ENCODE measurements around the gene GIMAP5.
A peak's percentile ranks its signal among the peaks of the same experiment; 100 is the strongest.
"Not testable (repeated sequence)": the region's sequence is repeated elsewhere in the genome, so short reads cannot be mapped to it uniquely, and the experiment has no call there.

The GIMAP5 gene

GRCh38 chr7:150754951-150755350, 17.7 kb downstream of the GIMAP5 start:
- no peak for DNase-seq
- in situ Hi-C loops (cut with HindIII; ENCODE audit: low pct_ligation_motif_present, low pct_unique_long_range_greater_than_20kb, low sequenced_read_pairs) = no loop called here

DNA sequence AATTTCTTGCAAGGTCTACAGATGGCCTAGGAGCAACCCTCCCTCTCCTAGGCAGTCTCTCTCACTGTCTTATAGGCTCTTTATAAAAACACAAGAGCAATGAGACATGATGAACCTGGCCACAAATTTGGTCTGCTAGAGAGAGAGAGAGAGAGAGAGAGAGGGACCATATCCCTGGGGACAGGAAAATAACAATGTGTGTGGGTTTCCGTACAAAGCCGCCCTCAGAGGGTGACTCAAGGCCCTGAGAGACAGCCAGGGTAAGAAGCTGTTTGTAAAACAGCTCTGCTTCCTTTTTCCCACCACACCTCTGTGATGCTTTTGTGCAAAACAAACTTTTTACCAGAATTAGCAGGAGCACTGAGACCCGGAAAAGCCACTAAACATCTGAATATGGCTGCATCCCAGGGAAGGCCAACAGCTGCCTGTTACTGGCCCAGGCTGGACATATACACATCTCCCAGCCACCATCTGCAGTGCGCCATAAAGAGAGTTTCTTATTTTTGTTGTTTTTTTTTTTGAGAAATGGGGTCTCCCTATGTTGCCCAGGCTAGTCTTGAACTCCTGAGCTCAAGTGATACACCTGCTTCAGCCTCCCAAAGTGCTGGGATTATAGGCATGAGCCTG, 18.4 kb downstream of the GIMAP5 start:
- DNase-seq = no peak
- in situ Hi-C loops (cut with HindIII; ENCODE audit: low pct_ligation_motif_present, low pct_unique_long_range_greater_than_20kb, low sequenced_read_pairs) = no loop called here

GRCh38 chr7:150756166-150756565, 18.9 kb downstream of the GIMAP5 start:
- DNase-seq = no peak
- in situ Hi-C loops (cut with HindIII; ENCODE audit: low pct_ligation_motif_present, low pct_unique_long_range_greater_than_20kb, low sequenced_read_pairs) = no loop called here

DNA sequence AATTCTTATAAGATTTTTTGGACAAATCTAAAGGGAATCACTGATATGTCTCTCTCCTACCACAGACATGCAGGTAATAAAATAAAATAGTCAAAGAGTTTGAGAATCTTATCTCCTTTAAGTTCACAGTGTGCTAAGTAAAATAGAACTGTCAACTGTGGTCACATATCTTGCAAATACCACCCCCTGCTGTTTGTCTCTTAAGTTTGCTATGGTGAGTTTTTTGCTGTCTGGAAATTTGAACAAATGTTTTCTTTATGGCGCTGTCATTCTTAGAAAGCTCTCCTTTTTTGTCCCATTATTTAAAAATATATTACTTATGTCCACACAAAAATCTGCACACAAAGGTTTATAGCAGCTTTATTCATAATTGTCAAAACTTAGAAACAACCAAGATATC, 19.6 kb downstream of the GIMAP5 start:
- in situ Hi-C loops (cut with HindIII; ENCODE audit: low pct_ligation_motif_present, low pct_unique_long_range_greater_than_20kb, low sequenced_read_pairs) = no loop called here
- peak; percentile 55 for DNase-seq

- DNase-seq = no peak
Measured at GRCh38 chr7:150759479-150759878, 22.3 kb downstream of the GIMAP5 start.

DNA sequence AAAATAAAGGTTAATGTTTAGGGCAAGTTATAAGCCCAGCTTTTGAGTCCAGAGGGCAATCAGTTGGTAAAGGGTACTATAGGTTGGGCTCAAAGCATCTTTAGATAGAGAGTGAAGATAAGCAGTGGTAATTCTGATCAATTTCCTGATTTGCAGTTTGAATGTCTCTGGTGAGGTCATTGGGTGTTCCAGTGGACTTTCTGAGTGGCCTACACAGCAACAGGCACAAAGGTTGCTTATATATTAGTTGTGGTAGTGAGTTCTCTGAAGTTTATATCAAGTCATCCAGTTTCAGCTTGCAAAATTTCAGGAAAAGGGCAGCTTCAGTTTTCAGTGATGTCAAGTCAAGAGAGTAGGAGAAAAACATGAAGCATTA, 29.1 kb downstream of the GIMAP5 start:
- in situ Hi-C loops (cut with HindIII; ENCODE audit: low pct_ligation_motif_present, low pct_unique_long_range_greater_than_20kb, low sequenced_read_pairs) = no loop called here
- DNase-seq = no peak

More at GRCh38 chr7:150759479-150759878, 22.3 kb downstream of the GIMAP5 start:
- in situ Hi-C loops (cut with HindIII; ENCODE audit: low pct_ligation_motif_present, low pct_unique_long_range_greater_than_20kb, low sequenced_read_pairs) = no loop called here

GRCh38 chr7:150769768-150770167, 32.5 kb downstream of the GIMAP5 start:
- no peak for DNase-seq
- in situ Hi-C loops (cut with HindIII; ENCODE audit: low pct_ligation_motif_present, low pct_unique_long_range_greater_than_20kb, low sequenced_read_pairs) = no loop called here

DNA sequence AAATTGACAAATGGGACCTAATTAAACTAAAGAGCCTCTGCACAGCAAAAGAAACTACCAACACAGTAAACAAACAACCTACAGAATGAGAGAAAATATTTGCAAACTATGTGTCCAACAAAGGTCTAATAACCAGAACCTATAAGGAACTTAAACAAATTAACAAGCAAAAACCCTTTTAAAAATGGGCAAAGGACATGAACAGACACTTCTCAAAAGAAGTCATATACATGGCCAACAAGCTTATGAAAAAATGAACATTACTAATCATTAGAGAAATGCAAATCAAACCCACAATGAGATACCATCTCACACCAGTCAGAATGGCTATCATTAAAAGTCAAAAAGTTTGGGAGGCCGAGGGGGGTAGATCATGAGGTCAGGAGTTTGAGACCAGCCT, 36.9 kb downstream of the GIMAP5 start:
- DNase-seq; in situ Hi-C loops (cut with HindIII; ENCODE audit: low pct_ligation_motif_present, low pct_unique_long_range_greater_than_20kb, low sequenced_read_pairs): not testable (repeated sequence)

DNA sequence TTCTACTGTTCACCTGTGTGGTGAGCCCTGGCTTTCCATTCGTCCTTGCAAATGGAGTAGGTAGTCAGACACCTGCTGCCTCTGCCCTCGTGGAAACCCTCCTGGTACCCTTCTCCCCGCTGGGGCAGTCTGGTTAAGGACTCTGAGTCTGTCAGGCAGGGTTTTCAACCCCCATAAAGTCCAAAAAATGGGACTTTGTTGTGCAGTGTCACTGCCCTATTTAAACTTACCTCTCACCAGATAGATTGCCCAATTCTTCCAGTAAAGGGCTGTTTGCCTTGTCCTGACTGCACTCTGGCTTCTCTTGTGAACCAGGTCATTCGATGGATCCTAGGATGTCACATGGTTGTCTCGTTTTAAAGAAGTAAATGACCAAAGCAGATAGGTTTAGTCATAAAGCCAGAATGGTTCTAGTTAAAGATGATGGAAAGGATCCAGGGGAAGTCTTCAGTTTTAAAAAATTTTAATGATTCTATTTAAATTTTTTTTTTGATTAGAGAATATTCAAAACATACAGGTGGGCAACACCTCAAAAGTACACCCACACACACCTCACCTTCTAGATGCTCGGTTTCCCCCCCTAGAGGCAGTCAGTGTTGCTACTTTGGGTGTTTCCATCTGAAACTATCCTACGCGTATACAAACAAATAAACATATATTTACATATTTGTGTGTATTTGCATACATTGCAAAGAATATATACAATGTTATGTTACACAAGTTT, 41.0 kb downstream of the GIMAP5 start:
- no peak for DNase-seq
- in situ Hi-C loops (cut with HindIII; ENCODE audit: low pct_ligation_motif_present, low pct_unique_long_range_greater_than_20kb, low sequenced_read_pairs) = no loop called here

GRCh38 chr7:150778738-150779301, 41.6 kb downstream of the GIMAP5 start:
- in situ Hi-C loops (cut with HindIII; ENCODE audit: low pct_ligation_motif_present, low pct_unique_long_range_greater_than_20kb, low sequenced_read_pairs) = no loop called here
- peak; percentile 76 for DNase-seq

- in situ Hi-C loops (cut with HindIII; ENCODE audit: low pct_ligation_motif_present, low pct_unique_long_range_greater_than_20kb, low sequenced_read_pairs) = no loop called here
Measured at GRCh38 chr7:150780292-150780691, 43.1 kb downstream of the GIMAP5 start.

DNA sequence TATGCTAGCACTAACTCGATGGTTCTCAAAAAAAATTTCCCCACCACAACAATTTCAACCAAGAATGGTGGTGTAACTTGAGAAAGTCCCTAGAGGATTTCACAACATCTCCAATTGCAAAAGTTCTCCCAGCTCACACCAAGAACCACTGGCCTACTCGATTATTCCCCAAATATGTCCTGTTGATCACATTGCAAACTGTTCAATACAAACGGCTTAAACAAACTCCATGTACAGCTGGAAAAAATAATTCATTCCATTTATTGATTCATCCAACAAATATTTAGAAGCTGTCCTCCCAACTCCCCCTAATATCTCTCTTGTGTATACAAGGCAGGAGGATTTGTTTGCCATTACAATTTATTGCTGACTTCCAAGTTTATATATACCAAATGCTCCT, 43.9 kb downstream of the GIMAP5 start:
- DNase-seq = no peak
- in situ Hi-C loops (cut with HindIII; ENCODE audit: low pct_ligation_motif_present, low pct_unique_long_range_greater_than_20kb, low sequenced_read_pairs) = no loop called here

More at GRCh38 chr7:150780292-150780691, 43.1 kb downstream of the GIMAP5 start:
- DNase-seq = no peak

- in situ Hi-C loops (cut with HindIII; ENCODE audit: low pct_ligation_motif_present, low pct_unique_long_range_greater_than_20kb, low sequenced_read_pairs) = no loop called here
- DNase-seq = no peak
Measured at GRCh38 chr7:150781961-150782360, 44.7 kb downstream of the GIMAP5 start.

DNA sequence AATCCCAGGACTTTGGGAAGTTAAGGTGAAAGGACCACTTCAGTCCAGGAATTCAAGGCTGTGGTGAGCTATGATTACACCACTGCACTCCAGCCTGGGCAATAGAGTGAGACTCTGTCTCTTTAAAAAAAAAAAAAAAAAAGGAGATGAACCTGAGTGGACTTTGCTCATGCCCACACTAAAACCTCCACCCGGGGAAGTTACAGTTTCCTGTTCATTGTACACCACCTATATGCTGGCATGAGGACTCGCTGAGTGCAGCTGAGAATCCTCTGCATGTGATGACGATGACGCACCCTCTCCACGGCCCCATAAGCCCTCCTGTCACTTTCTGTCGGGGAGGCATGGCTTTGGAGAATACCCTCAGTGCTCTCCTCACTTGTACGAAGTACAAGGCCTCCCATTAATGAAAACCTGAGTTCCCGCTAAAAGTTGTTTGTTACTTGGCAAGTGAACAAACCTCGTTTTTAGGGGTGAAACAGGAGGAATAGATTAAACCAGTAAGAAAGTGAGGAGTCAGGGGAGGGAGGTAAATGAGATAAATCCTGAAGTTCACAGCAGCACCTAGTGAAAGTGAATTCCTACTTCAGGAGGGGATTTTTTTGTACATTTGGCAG, 47.0 kb downstream of the GIMAP5 start:
- no peak for DNase-seq

DNA sequence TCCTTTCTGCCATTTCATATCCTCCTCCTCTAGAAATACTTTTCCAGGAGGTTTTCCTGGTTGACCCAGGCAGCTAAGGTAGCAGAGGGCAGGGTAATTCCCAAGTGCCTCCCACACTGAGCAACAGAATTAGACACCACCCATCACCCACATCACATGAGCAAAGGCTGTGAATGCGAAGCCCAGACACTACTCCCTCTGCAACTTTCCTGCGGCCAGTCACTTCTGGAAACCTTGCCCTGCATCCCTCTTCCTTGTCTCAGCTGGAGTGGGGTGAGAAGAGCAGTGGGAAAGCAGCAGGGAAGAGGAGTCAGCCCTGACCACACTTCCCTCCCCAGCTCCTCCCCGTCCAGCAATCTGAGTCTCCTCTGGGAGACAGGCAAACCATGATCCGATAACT, 47.7 kb downstream of the GIMAP5 start:
- in situ Hi-C loops (cut with HindIII; ENCODE audit: low pct_ligation_motif_present, low pct_unique_long_range_greater_than_20kb, low sequenced_read_pairs) = no loop called here
- DNase-seq = no peak

More for the DNA sequence above, 47.0 kb downstream of the GIMAP5 start:
- in situ Hi-C loops (cut with HindIII; ENCODE audit: low pct_ligation_motif_present, low pct_unique_long_range_greater_than_20kb, low sequenced_read_pairs) = no loop called here

- in situ Hi-C loops (cut with HindIII; ENCODE audit: low pct_ligation_motif_present, low pct_unique_long_range_greater_than_20kb, low sequenced_read_pairs) = no loop called here
- no peak for DNase-seq
Measured at GRCh38 chr7:150787321-150788281, 50.4 kb downstream of the GIMAP5 start.

DNA sequence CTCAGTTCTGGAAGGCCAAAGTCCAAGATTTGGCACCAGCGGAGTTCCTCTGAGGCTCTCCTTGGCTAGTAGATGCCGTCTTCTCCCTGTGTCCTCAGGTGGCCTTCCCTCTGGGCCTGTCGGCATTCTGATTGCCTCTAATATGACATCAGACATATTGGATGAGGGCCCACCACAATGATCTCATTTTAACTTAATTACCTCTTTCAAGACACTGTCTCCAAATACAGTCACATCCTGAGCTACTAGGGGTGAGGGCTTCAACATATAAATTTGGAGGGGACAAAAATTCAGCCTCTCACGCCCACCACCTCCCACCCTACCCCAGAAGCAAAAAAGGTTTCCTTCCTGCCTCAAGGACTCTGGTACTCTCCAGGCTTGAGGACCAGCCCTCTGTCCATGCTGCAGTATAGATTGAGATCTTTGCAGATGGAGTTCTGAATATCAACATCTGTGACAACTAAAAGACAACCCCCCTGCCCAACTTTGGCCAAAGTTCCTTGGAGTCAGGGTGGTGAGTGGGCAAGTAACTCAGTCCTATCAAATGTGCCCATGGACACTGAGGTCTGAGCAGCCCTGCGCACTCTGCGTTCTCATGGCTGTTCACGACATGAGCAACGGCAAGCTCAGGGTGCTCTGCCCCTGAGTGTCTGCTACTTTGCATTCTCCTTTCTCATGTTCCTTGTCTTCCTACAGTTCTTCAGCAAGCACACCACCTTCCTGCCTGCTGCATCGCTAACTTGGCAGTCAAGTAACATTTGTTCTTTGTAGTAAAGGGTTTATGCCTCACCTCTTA, 51.5 kb downstream of the GIMAP5 start:
- in situ Hi-C loops (cut with HindIII; ENCODE audit: low pct_ligation_motif_present, low pct_unique_long_range_greater_than_20kb, low sequenced_read_pairs) = no loop called here
- no peak for DNase-seq
